Glomerular endothelial cell (primary cell): Measurements from ENCODE around the gene MAPK8IP3. TPM values are rescaled to one million over a fixed set of nuclear protein-coding genes. Genes with fewer than 3 reads are reported as not detected.

Source experiments
- DNase-seq: peaks from one replicate; pipeline ENCODE4 v3.0.0-alpha.2; 2011; ENCODE audit warnings: low read depth, low spot score; ENCODE audit errors: extremely low read depth
- total RNA-seq: library from RNA; depleted of rRNA; stranded (reverse); fragments of >200 nt; gene quantifications from 2 replicates; pipeline ENCODE4 v1.2.3, GENCODE V29; 2015

The MAPK8IP3 gene, protein sequence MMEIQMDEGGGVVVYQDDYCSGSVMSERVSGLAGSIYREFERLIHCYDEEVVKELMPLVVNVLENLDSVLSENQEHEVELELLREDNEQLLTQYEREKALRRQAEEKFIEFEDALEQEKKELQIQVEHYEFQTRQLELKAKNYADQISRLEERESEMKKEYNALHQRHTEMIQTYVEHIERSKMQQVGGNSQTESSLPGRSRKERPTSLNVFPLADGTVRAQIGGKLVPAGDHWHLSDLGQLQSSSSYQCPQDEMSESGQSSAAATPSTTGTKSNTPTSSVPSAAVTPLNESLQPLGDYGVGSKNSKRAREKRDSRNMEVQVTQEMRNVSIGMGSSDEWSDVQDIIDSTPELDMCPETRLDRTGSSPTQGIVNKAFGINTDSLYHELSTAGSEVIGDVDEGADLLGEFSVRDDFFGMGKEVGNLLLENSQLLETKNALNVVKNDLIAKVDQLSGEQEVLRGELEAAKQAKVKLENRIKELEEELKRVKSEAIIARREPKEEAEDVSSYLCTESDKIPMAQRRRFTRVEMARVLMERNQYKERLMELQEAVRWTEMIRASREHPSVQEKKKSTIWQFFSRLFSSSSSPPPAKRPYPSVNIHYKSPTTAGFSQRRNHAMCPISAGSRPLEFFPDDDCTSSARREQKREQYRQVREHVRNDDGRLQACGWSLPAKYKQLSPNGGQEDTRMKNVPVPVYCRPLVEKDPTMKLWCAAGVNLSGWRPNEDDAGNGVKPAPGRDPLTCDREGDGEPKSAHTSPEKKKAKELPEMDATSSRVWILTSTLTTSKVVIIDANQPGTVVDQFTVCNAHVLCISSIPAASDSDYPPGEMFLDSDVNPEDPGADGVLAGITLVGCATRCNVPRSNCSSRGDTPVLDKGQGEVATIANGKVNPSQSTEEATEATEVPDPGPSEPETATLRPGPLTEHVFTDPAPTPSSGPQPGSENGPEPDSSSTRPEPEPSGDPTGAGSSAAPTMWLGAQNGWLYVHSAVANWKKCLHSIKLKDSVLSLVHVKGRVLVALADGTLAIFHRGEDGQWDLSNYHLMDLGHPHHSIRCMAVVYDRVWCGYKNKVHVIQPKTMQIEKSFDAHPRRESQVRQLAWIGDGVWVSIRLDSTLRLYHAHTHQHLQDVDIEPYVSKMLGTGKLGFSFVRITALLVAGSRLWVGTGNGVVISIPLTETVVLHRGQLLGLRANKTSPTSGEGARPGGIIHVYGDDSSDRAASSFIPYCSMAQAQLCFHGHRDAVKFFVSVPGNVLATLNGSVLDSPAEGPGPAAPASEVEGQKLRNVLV (N-terminal part only)
- 47.0 and 75.6 TPM in 2 replicates for total RNA-seq

DNA sequence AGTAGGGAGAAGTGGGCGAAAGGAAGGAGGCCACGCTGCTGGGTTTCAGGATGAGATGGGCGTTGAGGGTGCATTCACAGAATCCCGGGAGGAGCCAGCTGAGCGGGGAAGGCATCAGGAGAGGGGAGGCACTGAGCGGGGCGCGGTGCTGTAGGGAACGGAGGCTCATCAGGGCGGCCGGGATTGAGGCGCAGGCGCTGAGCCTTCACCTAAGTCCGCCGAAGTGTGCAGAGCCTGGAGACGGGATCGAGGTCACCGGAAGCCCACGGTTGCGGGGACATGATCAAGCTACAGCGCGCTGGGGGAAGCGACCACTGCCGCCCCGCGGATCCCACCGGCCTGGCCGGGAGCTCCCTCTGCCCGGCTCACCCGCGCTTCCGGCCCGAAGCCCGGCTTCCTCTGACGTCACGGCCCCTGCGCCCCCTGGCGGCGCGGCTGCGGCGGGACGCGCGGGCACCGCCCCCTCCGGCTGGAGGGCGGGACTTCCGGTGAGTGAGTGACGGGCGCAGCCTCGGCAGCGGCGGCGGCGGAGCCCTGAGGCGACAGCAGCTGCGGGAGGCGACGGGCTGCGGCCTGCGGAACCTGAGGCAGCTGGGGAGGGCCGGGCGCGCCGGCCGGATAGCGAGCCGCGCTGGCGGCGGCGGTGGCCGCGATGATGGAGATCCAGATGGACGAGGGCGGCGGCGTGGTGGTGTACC, at the start of gene MAPK8IP3:
Gene MAPK8IP3 (plus strand): TSS at position 508 of the 698 bp plus-strand sequence. CDS start 145 bp downstream, at position 653.
- no peak for DNase-seq

DNA sequence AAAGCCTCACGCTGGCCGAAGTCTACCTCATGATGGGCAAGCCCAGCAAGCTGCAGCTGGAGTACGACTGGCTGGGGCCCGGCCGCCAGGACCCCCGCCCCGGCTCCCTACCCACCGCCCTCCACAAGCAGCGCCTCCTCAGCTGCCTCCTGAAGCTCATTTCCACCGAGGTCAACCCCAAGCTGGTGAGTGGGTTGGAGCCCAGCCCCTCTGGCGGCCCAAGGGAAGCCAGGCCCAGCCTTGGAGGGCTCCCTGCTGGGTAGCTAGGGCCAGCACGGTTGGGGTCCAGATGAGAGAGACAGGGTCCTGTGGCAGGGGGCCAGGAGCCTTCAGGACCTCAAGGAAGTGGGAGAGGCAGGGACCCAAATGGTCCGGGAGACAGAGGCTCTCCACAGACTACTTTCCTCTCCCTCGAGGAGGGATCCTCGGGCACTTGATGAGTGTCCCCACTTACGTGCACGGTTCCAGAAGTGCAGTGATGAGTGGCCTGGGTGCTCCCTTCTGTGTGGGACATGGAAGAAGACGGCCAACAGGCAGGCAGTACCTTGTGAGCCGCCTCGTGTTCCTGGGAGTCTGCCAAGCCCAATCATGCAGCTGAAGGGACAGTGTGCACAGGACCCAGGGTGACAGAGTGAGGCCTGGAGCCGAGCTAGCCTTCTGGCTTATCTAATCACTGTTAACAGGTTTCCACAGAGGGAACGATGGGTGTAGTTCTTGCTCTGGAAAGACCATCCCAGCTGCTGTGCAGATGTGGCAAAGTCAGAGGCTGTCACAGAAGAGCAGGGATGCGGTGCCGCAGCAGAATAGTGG, 49.0 kb upstream of the MAPK8IP3 start:
- DNase-seq, result no peak

- no peak for DNase-seq
These were observed 48.2 kb upstream of the MAPK8IP3 start for GRCh38 chr16:1657841-1658240.

DNA sequence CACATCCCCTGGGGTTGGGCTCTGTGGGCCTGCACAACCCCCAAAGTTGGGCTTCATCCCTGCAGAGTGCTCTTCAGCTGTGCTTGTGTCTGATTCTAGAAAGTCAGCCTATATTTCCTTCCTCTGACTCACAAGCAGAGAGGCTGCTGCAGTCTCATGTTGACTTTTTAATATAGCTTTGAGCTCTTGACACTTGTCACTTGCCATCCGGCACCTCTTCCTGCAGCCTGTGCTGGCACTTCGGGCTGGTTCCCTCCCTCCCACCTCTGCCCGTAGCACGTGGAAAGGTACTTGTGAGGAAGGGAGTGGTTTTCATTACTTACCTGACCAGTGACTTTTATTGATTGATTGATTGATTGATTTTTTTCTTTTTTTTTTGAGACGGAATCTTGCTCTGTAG, 47.0 kb upstream of the MAPK8IP3 start:
- DNase-seq, result no peak

DNA sequence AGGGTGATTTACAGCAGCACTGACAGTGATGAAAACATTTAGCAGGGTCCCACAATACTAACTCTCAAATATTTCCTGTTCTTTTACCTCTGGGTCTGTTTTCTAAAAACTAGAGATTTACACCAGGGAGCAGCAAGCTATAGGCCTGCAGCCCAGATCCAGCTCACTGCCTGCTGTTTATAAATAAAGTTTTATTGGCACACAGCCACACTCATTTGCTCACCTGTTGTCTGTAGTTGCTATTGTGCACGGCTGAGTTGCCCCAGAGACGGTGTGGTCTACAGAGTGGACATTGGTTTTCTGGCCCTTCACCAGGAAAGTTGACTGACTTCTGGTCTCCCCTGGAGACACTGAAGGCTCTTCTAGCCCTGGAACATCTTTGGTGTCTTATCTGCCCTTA, 44.2 kb upstream of the MAPK8IP3 start:
- DNase-seq, result no peak

DNA sequence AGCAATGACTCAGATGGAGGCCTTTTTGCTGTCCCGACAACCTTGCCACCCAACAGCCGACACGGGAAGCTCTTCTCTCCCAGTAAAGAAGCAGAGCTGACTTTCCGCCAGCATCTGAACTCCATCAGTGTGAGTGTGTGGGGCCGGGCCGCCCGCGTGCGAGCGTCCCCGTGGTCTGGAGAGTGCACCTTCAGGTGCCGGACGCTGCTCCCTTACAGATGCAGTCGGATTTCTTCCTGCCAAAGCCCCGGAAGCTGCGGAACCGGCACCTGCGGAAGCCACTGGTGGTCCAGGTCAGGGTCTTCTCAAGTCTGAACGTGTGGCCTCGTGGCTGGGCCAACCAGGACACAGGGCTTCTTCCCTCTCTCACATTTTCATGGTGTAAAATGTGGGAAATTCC, 43.5 kb upstream of the MAPK8IP3 start:
- DNase-seq, result no peak

DNA sequence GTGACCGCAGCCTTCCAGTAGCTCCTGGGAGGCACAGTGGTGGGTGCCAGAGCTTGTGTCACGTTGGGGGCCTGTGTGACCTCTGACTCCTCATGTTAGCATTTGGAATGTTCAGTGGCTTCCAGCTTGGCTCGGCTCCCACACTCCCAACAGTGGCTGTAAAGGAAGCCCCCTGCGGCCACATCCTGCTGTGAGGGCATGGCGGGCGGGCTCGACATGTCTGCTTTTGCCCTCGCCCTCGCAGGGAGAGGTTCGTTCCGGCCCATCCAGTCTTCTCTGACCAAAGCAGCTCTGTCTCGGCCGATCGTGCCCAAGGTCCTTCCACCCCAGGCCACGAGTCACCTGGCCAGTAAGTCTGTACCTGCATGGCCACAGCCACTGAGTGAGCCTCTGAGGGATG, 40.2 kb upstream of the MAPK8IP3 start:
- no peak for DNase-seq

DNA sequence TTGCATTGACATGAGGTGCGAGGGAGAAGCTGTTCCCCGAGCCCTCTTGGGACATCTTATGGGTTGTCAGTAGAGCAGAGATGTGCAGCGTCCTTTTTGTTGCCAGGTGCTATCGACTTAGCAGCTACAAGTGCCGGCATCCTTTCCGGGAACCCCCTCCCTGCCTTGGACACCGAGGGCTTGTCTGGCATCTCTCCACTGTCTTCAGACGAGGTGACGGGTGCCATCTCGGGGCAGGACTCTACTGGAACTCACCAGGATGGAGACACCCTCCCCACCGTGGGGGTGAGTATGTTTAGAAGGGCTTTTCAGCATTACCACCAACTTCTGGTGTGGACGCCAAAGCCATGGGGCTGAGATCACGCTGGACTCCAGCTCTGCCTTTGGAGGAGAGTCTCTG, 39.7 kb upstream of the MAPK8IP3 start:
- DNase-seq, result no peak

DNA sequence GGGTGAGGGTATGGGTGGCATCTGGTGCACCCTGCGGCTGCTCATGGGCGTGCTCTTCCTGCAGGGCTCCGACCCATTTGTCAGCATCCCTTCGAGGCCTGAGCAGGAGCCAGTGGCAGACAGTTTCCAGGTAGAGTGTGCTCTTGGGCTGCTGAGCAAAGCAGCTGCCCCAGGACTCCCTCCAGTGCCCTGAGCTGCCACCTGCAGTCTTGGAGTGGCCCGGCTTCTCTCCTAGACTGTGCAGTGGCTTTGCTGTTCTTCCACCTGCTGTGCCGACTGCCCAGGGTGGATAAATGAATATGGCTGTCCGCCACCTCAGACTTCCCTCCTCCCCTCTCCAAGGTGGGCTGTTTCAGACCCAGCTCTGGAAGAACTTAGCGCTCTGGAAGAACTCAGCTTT, 38.7 kb upstream of the MAPK8IP3 start:
- DNase-seq, result no peak

DNA sequence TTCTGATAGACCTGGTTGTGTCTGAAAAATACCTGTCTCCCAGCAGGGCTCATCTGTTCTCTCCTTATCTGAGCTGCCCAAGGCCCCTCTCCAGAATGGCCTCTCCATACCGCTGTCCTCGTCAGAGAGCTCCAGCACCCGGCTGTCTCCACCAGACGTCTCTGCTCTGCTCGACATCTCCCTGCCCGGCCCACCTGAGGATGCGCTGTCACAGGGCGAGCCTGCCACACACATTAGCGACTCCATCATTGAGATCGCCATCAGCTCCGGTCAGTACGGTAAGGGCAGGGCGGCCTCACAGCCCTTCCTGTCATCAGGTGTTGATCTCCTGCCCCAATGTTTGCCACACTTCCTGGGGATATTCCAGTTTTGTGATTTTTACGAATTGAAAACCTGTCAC, 38.1 kb upstream of the MAPK8IP3 start:
- no peak for DNase-seq

DNA sequence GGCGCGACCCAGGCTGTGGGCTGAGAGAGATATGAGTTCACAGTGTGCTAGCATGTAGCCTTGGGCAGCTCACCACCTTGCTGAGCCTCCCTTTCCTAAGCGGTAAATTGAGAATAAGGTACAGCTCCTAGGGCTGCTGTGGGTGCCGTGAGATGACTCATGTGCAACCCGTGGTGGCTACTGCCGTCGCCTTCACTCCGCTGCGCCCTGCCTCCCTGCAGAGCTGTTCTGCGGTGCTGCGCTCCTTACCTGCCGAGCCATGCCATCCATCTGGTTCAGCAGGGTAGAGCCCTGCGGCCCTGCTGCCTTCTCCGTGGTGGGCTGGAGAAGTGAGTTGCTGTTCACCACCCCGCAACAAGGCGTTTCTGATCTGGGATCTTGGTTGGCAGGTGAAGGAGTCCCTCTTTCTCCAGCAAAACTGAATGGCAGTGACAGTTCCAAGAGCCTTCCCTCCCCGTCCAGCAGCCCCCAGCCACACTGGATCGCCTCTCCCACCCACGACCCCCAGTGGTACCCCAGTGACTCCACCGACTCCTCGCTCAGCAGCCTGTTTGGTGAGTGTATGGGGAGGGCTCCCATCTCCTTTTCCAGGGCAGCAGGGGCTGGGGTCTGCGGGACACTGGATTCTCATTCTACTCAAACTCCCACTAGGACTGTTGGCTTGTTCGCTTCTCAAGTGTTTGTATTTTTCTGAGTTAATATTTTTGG, 37.2 kb upstream of the MAPK8IP3 start:
- no peak for DNase-seq

DNA sequence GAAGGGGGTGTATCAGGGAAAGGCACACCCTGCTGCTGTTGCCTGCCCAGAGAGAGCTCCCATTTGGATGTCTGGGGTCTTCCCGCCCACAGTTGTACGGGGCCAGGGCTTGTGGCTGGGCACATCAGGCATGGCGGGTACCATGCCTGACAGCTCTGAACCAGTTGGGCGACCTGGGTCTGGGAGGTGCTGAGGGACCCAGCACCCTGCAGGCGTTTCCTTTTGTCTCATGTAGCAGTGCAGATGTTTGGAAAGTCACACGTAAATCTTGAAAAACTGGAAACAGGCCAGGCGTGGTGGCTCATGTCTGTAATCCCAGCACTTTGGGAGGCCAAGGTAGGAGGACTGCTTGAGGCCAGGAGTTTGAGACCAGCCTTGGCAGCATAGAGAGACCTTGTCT, 36.3 kb upstream of the MAPK8IP3 start:
- no peak for DNase-seq

DNA sequence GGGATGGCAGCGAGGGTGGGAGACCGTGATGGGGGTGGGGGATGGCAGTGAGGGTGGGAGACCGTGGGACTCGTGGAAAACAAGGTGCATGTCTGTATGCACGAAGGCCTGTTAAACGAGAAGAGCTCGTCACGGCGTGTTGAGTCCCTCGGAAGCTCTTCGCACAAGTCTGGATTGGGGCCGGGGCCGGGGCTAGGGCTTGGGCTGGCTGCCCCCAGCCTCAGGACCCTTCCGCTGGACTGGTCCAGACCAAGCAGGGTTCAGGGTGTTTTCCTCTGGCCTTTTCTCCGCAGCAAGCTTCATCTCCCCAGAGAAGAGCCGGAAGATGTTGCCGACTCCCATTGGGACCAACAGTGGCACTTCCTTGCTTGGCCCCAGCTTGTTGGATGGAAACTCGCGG, 35.6 kb upstream of the MAPK8IP3 start:
- DNase-seq, result no peak

DNA sequence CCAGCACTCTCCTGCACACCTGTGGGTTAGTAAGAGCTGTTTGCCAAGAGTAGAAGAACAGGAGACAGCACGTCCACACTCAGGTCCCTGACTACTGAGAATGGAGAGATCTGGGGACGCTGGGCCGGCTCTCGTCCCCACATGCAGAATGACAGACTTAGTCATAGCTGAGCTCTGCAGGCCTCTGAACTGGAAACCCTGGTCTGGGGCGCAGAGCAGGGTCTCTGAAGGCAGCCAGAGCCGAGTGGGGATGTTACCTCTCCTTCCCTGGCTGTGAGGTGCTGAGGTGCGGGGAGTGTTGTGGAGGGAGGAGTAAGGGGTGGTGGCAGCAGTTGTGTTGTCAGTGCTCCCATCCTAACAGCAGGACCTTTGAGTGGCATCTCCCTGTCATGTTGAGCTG, 35.1 kb upstream of the MAPK8IP3 start:
- no peak for DNase-seq

DNA sequence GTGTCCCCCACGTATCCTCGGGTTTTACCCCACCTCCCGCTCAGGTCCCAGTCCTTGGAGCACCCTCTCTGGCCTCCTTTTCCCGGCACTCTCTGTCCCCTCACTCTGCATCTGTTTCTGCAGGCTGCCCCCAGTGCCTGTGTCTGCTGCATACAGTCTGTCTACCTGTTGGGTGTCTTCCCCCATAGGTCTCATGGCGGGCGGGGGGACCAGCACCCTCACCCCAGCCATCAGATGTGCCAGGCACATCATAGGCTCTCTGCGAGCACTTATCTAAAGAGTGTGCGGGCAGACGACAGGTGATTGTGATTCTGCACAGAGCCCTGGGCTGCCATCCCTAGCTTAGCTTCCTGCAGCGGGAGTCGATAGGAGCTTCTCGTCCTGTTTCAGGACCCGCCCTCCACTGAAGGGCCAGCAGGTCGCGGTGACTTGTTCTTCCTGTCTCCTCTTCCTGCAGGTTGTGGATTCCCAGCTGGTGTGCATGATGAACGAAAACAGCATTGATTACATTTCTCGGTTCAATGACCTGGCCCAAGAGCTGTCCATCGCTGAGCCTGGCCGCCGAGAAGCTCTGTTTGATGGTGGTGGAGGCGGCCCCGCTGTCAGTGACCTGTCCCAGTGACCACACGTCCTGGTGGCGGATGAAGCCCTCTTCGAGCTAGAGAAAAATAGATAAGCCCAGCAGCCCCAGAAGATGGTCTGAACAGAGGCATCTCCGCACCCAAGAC, 32.4 kb upstream of the MAPK8IP3 start:
- no peak for DNase-seq

- no peak for DNase-seq
These were observed 31.7 kb upstream of the MAPK8IP3 start for GRCh38 chr16:1674306-1674705.

DNA sequence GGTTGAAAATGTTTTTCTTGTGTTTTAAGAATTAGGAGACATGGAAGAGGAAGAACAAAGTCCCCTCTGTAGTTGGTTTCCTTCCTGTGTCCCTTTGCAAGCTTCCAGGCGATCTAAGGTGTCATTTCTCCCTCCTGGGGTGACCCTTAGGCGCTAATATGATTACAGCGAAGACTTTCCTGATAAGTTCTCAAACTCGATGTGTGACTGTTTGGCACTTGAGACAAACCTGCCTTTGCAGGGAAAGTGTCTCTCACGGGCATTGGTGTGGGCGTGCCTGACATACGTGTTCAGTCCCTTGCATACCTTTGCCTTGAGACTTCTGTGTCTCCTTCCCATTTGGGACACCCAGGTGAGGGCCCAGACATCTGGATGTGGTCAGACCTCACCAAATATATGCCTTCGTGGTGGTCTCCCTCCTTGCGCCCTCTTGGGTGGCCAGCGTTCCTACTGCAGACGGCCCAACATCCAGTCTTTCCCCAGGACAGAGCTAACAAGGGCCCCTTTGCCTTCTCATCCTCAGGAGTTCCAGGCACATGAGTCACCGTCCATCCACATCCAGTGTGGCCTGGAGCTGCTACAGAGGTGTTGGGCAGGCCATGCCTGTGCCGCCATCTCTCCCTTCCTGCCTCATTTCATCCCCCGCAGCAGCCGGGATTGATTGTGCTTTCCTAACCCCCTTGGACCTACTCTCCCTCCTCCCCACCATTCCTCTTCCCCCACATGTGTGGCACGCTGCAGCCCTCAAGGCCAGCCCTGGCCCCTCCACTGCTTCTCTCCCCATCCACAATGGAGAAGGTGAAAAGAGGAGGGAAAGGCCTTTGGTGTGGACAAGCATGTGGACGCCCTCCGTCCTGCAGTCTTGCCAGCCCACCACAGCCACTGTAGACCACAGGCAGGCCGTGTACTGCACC, 31.0 kb upstream of the MAPK8IP3 start:
- DNase-seq, result no peak
